ENCODE measurements around the gene PACRG.
"Not testable (repeated sequence)": the region's sequence is repeated elsewhere in the genome, so short reads cannot be mapped to it uniquely, and the experiment has no call there.

Gene PACRG

GRCh38 chr6:163301726-163302635 lies 574.2 kb downstream of the PACRG start:
- no peak for DNase-seq

GRCh38 chr6:163302747-163303146 lies 575.0 kb downstream of the PACRG start:
- DNase-seq = no peak

- DNase-seq = no peak
These were observed 578.2 kb downstream of the PACRG start for GRCh38 chr6:163306000-163306399.

GRCh38 chr6:163308629-163309440 lies 581.1 kb downstream of the PACRG start:
- no peak for DNase-seq

- DNase-seq = no peak
These were observed 581.8 kb downstream of the PACRG start for GRCh38 chr6:163309491-163310026.

GRCh38 chr6:163310096-163310972 lies 582.6 kb downstream of the PACRG start:
- no peak for DNase-seq

- DNase-seq = no peak
These were observed 583.2 kb downstream of the PACRG start for GRCh38 chr6:163310973-163311383.

- no peak for DNase-seq
These were observed 584.1 kb downstream of the PACRG start for GRCh38 chr6:163311830-163312229.

GRCh38 chr6:163313566-163313965 lies 585.8 kb downstream of the PACRG start:
- DNase-seq = no peak

- no peak for DNase-seq
These were observed 586.2 kb downstream of the PACRG start for GRCh38 chr6:163313981-163314380.

- DNase-seq = no peak
These were observed 587.2 kb downstream of the PACRG start for GRCh38 chr6:163314791-163315470.

GRCh38 chr6:163316866-163317495 lies 589.2 kb downstream of the PACRG start:
- not testable (repeated sequence) for DNase-seq

- DNase-seq = no peak
These were observed 590.5 kb downstream of the PACRG start for GRCh38 chr6:163318071-163318786.

- DNase-seq = no peak
These were observed 592.0 kb downstream of the PACRG start for GRCh38 chr6:163319609-163320366.

- no peak for DNase-seq
These were observed 592.6 kb downstream of the PACRG start for GRCh38 chr6:163320402-163320801.

GRCh38 chr6:163320804-163321203 lies 593.0 kb downstream of the PACRG start:
- no peak for DNase-seq

- DNase-seq = no peak
These were observed 593.9 kb downstream of the PACRG start for GRCh38 chr6:163321717-163322116.

GRCh38 chr6:163323274-163323673 lies 595.5 kb downstream of the PACRG start:
- DNase-seq = no peak

GRCh38 chr6:163323705-163324104 lies 595.9 kb downstream of the PACRG start:
- no peak for DNase-seq

- no peak for DNase-seq
These were observed 596.5 kb downstream of the PACRG start for GRCh38 chr6:163324326-163324687.

Data from islet precursor cell (in vitro differentiated cells).